ENCODE results near the gene MED20.
"Not testable (repeated sequence)": the region's sequence is repeated elsewhere in the genome, so short reads cannot be mapped to it uniquely, and the experiment has no call there.

The MED20 gene, protein sequence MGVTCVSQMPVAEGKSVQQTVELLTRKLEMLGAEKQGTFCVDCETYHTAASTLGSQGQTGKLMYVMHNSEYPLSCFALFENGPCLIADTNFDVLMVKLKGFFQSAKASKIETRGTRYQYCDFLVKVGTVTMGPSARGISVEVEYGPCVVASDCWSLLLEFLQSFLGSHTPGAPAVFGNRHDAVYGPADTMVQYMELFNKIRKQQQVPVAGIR

GRCh38 chr6:41920921-41921711 lies at the start of gene MED20, which contains the start of gene BYSL:
Gene MED20, minus strand, starts transcription at chr6:41921139. Its CDS starts 121 bp downstream, at chr6:41921018.
Gene BYSL, plus strand, starts transcription at chr6:41921499. Its CDS starts 64 bp downstream, at chr6:41921563.
- peak; percentile 94 for FAIRE-seq
- DNase-seq (ENCODE audit: insufficient read length, low spot score), result peak; percentile 87

GRCh38 chr6:41970436-41970846 lies 49.5 kb upstream of the MED20 start:
- DNase-seq (ENCODE audit: insufficient read length, low spot score) (no peak), FAIRE-seq (no peak)

- FAIRE-seq (no peak), DNase-seq (ENCODE audit: insufficient read length, low spot score) (no peak)
Observed at GRCh38 chr6:41967312-41968287, 46.7 kb upstream of the MED20 start.

- FAIRE-seq, result no peak
- no peak for DNase-seq (ENCODE audit: insufficient read length, low spot score)
Observed at GRCh38 chr6:41966961-41967311, 46.0 kb upstream of the MED20 start.

DNA sequence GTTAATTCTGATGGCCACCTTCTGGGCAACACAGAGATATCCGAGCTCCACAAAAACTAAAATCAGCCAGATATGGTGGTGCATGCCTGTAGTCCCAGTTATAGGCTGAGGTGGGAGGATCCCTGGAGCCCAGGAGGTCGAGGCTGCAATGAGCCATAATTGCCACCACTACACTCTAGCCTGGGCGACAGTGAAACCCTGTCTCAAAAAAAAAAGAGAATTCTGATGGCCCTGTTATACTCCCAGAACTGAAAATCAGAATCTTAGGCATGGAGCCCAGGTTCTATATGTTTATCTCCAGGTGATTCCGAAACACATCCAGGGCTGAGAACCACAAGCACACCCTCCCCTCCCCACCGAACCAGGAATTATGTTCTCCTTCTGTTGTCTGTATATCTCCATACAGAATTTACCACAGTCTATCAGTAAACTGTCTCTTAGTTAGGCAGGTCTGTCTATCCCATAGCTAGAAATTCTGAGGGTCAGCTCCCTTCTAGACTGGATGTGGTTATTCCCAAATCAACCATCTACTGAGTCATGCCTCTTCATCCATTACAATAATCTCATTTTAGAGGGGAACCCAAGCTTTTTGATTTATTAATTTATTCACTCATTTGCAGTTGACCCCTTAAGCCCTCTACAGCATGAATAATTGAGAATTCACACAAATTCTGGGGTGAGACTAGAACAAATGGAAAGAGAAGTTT lies 45.4 kb upstream of the MED20 start:
- DNase-seq (ENCODE audit: insufficient read length, low spot score) (no peak), FAIRE-seq (no peak)

GRCh38 chr6:41965429-41966213 lies 44.7 kb upstream of the MED20 start:
- DNase-seq (ENCODE audit: insufficient read length, low spot score), result no peak
- no peak for FAIRE-seq

- FAIRE-seq (no peak), DNase-seq (ENCODE audit: insufficient read length, low spot score) (no peak)
Observed at GRCh38 chr6:41964201-41964887, 43.4 kb upstream of the MED20 start.

GRCh38 chr6:41963371-41963770 lies 42.4 kb upstream of the MED20 start:
- no peak for DNase-seq (ENCODE audit: insufficient read length, low spot score)
- no peak for FAIRE-seq

DNA sequence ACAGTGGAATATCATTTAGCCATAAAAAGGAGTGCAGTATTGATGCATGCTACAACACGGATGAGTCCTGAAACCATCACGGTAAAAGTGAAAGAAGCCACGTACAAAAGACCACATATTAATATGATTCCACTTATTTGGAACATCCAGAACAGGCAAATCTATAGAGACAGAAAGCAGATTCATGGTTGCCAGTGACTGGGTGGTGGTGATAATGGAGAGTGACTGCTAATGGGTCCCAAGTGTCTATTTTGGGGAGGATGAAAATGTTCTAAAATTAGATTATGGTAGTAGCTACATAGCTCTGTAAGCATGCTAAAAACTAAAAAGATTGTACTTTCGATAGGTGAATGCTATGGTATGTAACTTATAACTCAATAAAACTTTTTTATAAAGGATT lies 39.1 kb upstream of the MED20 start:
- DNase-seq (ENCODE audit: insufficient read length, low spot score) (no peak), FAIRE-seq (no peak)

- FAIRE-seq (no peak), DNase-seq (ENCODE audit: insufficient read length, low spot score) (no peak)
Observed at GRCh38 chr6:41958022-41958856, 37.3 kb upstream of the MED20 start.

- FAIRE-seq, result no peak
Observed at GRCh38 chr6:41957117-41957516, 36.2 kb upstream of the MED20 start.

GRCh38 chr6:41955412-41955811 lies 34.5 kb upstream of the MED20 start:
- no peak for DNase-seq (ENCODE audit: insufficient read length, low spot score)
- no peak for FAIRE-seq

More at GRCh38 chr6:41957117-41957516, 36.2 kb upstream of the MED20 start:
- DNase-seq (ENCODE audit: insufficient read length, low spot score), result no peak

DNA sequence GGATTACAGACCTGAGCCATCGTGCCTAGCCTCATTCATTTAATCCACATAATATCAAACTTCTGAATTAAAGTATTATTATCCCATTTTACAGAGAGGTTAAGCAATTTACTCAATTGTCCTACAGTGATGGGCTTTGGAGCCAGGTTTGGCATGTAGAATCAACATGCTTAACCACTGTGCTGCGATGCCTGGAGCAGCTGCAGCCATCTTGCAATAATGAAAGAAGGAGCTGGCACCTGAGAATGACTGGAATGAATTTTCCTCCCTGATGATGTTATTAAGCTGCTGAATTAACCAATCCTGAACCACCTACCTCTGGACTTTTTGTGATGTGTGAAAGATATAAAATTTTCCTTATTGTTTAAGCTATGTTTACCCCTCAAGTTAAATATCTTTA lies 33.7 kb upstream of the MED20 start:
- no peak for FAIRE-seq
- DNase-seq (ENCODE audit: insufficient read length, low spot score), result no peak

GRCh38 chr6:41947581-41948220 lies 26.8 kb upstream of the MED20 start:
- DNase-seq (ENCODE audit: insufficient read length, low spot score) (no peak), FAIRE-seq (no peak)

GRCh38 chr6:41943456-41943855 lies 22.5 kb upstream of the MED20 start:
- FAIRE-seq, result no peak
- no peak for DNase-seq (ENCODE audit: insufficient read length, low spot score)

GRCh38 chr6:41942882-41943281 lies 21.9 kb upstream of the MED20 start:
- DNase-seq (ENCODE audit: insufficient read length, low spot score); FAIRE-seq: not testable (repeated sequence)

DNA sequence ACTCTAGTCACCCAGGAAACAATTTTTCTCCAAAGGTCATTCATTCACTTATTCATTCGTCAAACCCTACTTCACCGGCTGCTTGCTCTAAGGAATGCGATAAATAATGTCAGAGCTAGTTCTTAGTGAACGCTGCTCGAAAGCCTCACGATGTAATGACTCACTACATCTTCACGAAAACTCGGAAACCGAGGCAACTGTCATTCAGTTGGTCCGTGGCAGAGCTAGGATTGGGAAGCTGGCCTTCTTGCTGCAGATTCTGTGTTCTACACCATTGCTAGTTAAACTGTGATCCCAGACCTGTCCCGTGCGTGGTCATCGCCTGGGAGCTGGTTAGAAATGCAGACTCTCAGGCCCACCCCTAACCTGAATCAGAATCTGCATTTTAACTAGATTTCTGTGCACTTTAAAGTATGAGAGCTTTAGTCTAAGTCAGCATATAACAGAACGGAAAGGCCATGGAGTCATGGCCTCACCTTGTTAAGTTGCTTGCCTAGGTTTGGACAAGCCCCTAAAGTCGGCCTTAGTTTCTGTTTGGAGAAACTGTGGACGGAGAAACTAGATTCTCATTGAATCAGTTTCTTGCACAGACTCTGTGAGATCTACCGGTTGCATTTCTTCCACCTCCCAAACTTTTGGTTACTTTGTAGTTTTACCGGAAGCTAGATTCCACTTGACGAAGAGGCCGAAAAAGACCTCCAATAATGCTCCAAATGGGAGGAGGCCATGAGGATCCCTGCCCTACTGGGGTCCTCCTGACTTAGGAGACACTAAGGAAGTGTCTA lies 21.3 kb upstream of the MED20 start:
- DNase-seq (ENCODE audit: insufficient read length, low spot score), result no peak
- FAIRE-seq, result no peak
